Bronchial epithelial cell (primary cell): Measurements from ENCODE around the gene PDE4B. TPM values are rescaled to one million over a fixed set of nuclear protein-coding genes. Genes with fewer than 3 reads are reported as not detected.

Experiments
- DNase-seq: peaks from one replicate; pipeline ENCODE4 v3.0.0-alpha.2; 2010; ENCODE audit warnings: low read depth
- FAIRE-seq: peaks from 2 replicates; lab custom pipeline; 2011; peaks lifted over from hg19 to GRCh38; lab: Jason Lieb, UNC
- H3K27me3 ChIP-seq: 2 replicates; pipeline ENCODE4 v1.5.1; 2011; ENCODE audit warnings: low read length; ENCODE audit not compliant: control insufficient read depth, insufficient read depth
- H3K36me3 ChIP-seq: 2 replicates; pipeline ENCODE4 v1.5.1; 2011; ENCODE audit warnings: low read length; ENCODE audit not compliant: control insufficient read depth, insufficient read depth
- H3K4me3 ChIP-seq: 2 replicates; pipeline ENCODE4 v1.5.1; 2011; ENCODE audit warnings: mild to moderate bottlenecking, low read depth, low read length, control low read depth
- CTCF ChIP-seq: IDR thresholded peaks from 2 replicates; pipeline ENCODE4 v1.5.1; 2011; ENCODE audit warnings: mild to moderate bottlenecking, moderate library complexity, low read length, control low read depth, inconsistent platforms; ENCODE audit not compliant: insufficient read depth, severe bottlenecking
- total RNA-seq: library from RNA; depleted of rRNA; stranded (reverse); fragments of >200 nt; gene quantifications from 2 replicates; pipeline ENCODE4 v1.2.1, GENCODE V29; 2014

PDE4B gene
- total RNA-seq, 1 donor from 2014 or later, result 0.26 TPM

- DNase-seq (peak; percentile 25), FAIRE-seq (no peak)
- no peak for TF ChIP-seq CTCF
- no peaks in the 10 kb centered on the region for H3K36me3 ChIP-seq
- H3K27me3 ChIP-seq, result no peaks in the 10 kb centered on the region
- H3K4me3 ChIP-seq, result no peak overlapping the region
These were observed 414.8 kb downstream of the PDE4B start for GRCh38 chr1:66207484-66207883.

GRCh38 chr1:66208632-66209031 is 415.9 kb downstream of the PDE4B start:
- FAIRE-seq (no peak), DNase-seq (no peak)
- no peak overlapping the region for H3K4me3 ChIP-seq
- no peak for TF ChIP-seq CTCF
- no peaks in the 10 kb centered on the region for H3K36me3 ChIP-seq
- no peaks in the 10 kb centered on the region for H3K27me3 ChIP-seq

GRCh38 chr1:66210635-66211244 is 418.0 kb downstream of the PDE4B start:
- H3K27me3 ChIP-seq, result no peaks in the 10 kb centered on the region
- TF ChIP-seq CTCF, result no peak
- no peaks in the 10 kb centered on the region for H3K36me3 ChIP-seq
- H3K4me3 ChIP-seq, result no peak overlapping the region
- FAIRE-seq (no peak), DNase-seq (no peak)

GRCh38 chr1:66211521-66211920 is 418.8 kb downstream of the PDE4B start:
- H3K36me3 ChIP-seq, result no peaks in the 10 kb centered on the region
- H3K4me3 ChIP-seq, result no peak overlapping the region
- H3K27me3 ChIP-seq, result no peaks in the 10 kb centered on the region
- FAIRE-seq, result no peak
- TF ChIP-seq CTCF, result no peak
- no peak for DNase-seq

DNA sequence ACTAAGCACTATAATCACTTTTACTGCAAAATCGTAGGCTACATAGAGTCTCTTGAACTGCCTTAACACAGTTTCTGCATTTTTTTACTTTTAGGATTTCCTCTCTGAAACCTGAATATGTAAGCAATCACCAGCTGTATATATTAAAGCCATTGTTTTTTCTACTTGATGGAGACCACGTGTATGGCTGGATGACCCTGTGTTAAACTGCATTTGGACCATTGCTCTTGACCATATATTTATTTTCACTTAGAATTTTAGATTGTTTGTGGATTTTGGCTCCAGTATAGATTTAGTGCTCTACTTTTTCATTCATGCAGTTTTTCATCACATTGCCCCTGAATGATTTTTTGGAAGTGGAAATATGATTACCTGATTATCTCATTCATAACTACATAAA is 420.8 kb downstream of the PDE4B start:
- no peak for DNase-seq
- Histone ChIP-seq H3K36me3 (no peaks in the 10 kb centered on the region), H3K27me3 (no peaks in the 10 kb centered on the region), H3K4me3 (no peak overlapping the region)
- TF ChIP-seq CTCF, result no peak
- FAIRE-seq, result no peak

- H3K27me3 ChIP-seq, result no peaks in the 10 kb centered on the region
- H3K4me3 ChIP-seq, result no peak overlapping the region
- FAIRE-seq (no peak), DNase-seq (no peak)
- H3K36me3 ChIP-seq, result no peaks in the 10 kb centered on the region
- no peak for TF ChIP-seq CTCF
These were observed 422.2 kb downstream of the PDE4B start for GRCh38 chr1:66214901-66215300.
